Right lobe of liver (tissue), 6 donors: ENCODE results near the gene CPN1. TPM values are rescaled to one million over a fixed set of nuclear protein-coding genes. Genes with fewer than 3 reads are reported as not detected.
A peak's percentile ranks its signal among the peaks of the same experiment; 100 is the strongest.

ENCODE experiments used
- ATAC-seq, 4 donors: fragments of 200-7000 bp; cut with Tn5 transposase; one replicate each; pipeline ENCODE4 v1.9.1; 2020; ENCODE audit warnings: mild to moderate bottlenecking in 4 of 4, moderate library complexity in 4 of 4
- DNase-seq, 3 donors: peaks; one replicate each; pipeline ENCODE4 v3.0.0-alpha.2; 2020
- H3K27ac ChIP-seq, 3 donors: fragments of 200-600 bp; one replicate each; pipeline ENCODE4 v1.8.0; 2022
- H3K27me3 ChIP-seq, 2 donors: fragments of 200-600 bp; one replicate each; pipeline ENCODE4 v1.8.0; 2022
- H3K36me3 ChIP-seq, 4 donors: fragments of 200-600 bp; sonication (generic) in 1 of 4; one replicate each; pipeline versions ENCODE4 v1.5.1 to v1.8.0; 2017 to 2022; ENCODE audit warnings: control low read depth in 1 of 4
- H3K4me1 ChIP-seq, 4 donors: fragments of 200-600 bp; sonication (generic) in 1 of 4; one replicate each; pipeline versions ENCODE4 v1.5.1 to v1.8.0; 2017 to 2022; ENCODE audit warnings: control low read depth in 1 of 4
- H3K4me3 ChIP-seq, 3 donors: fragments of 200-600 bp; one replicate each; pipeline ENCODE4 v1.8.0; 2022
- H3K9me3 ChIP-seq, 4 donors: fragments of 200-600 bp; sonication (generic) in 1 of 4; one replicate each; pipeline versions ENCODE4 v1.5.1 to v1.8.0; 2017 to 2022; ENCODE audit warnings: control low read depth in 1 of 4
- POLR2A ChIP-seq: fragments of 450-650 bp; IDR thresholded peaks from one replicate; pipeline ENCODE4 v1.6.1; 2017; ENCODE audit warnings: antibody characterized with exemption, mild to moderate bottlenecking
- WGBS: methylation state at CpG from one replicate; pipeline ENCODE4 v1.1.6; 2018; ENCODE audit warnings: low coverage, low lambda C conversion rate; ENCODE audit not compliant: insufficient coverage; ENCODE audit errors: missing lambda C conversion rate; 5-methylcytosine and 5-hydroxymethylcytosine counted together
- intact Hi-C, 2 donors: fragments of 100-400 bp; cut with DNase I; formaldehyde crosslinking; loops; one replicate each; pipeline versions ENCODE4 v1.11.2 to v1.14.1; 2022
- total RNA-seq, 6 experiments: library from RNA; depleted of rRNA in 2 of 6; stranded (reverse); fragments of >200 nt in 2 of 6; fragmentation: NEBNext Ultra II Directional in 3 of 6; extraction: Animal tissue kit (Norgen Biotek cat#: 25700) in 3 of 6; gene quantifications; one replicate each; pipeline versions ENCODE4 v1.1.0 to v1.2.4, GENCODE V29; 2016 to 2023
- TF ChIP-seq, protein P1 (sequence below), 4 donors: fragments of 200-600 bp in 3 of 4; fragments of 450-650 bp in 1 of 4; IDR thresholded peaks; one replicate each; pipeline versions ENCODE4 v1.5.1 to v1.8.0; 2016 to 2022; ENCODE audit warnings: antibody characterized with exemption in 4 of 4, mild to moderate bottlenecking in 2 of 4
- donor health status: DM: no; HTN: yes; CAD: no.
- donor health status: DM: no; HTN: no; CAD: no.
- donor health status: DM: no; HTN: no; CAD: no.
- donor health status: DM: no; HTN: yes; CAD: no.
- donor health status: DM: no; HTN: yes; CAD: no.

Gene CPN1
- total RNA-seq, 6 experiments from 2014 or later: 20.7 to 76.6 (median 54.4) TPM

DNA sequence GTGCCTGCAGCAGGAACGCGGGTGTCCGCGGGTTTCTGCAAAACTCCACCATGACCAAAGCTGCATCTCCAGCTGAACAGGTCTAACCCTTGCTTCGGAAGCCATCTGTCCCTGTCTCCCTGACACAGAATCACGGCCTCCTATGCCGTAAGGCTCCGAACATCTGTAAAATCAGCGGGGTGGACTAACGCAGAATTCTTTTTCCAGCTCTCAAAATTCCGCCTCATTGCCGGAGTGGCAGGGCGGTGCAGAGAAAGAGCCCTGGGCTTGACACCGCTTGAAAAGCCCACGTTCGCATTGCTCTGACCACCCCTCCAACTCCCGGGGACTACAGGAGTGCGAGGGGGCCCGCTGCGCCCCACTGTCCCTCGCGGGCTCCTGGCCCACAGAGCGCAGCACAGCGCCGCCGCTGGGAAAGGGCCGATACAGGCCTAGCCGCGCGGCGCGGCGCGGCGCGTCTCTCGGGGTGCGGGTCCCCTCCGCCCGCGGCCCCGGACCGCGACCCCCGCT is 72.3 kb downstream of the CPN1 start:
- intact Hi-C loops: no loop called here
- DNase-seq: peak; percentile 33 to 81 (median 74)

DNA sequence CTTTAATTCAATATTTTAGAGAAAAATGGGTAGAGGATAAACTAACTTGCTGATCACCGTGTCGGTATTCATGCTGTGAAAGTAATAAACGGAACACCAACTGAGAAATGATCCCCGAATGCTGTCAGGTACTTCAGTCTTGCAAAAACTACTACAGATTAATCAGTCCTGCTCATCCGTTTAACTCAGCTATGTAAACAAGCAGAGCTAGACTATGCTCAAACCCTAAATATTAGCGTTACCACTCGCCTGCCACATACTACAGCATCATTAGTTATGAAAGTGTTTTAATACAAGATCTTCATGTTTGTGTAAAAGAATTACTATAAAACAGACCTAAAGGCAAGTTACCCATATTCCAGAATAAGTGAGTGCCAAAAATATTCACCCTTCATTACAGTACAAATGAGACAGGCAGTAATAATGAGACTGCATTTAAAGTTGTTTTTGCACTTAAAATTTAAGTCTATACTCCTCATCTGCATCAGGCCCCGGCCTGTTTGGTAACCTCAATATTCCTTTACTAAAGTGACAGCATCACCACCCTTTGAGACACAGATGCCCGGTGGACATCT is 72.9 kb downstream of the CPN1 start:
- Histone ChIP-seq H3K9me3 (no peaks in the 10 kb centered on the region), H3K36me3 (no peaks in the 10 kb centered on the region), H3K4me1 (peaks cover 0 to 22% (median 11%) of the 10 kb centered on the region in 4 donors), H3K27ac (peak overlapping the region; percentile 58 to 75 (median 73)), H3K4me3 (peak overlapping the region; percentile 70 to 87 (median 79)), H3K27me3 (no peaks in the 10 kb centered on the region)
- no peak for DNase-seq
- ATAC-seq: peak; percentile 21 to 46 (median 32)
- intact Hi-C loops: no loop called here
- no peak for TF ChIP-seq POLR2A
- TF ChIP-seq, protein P1, sequence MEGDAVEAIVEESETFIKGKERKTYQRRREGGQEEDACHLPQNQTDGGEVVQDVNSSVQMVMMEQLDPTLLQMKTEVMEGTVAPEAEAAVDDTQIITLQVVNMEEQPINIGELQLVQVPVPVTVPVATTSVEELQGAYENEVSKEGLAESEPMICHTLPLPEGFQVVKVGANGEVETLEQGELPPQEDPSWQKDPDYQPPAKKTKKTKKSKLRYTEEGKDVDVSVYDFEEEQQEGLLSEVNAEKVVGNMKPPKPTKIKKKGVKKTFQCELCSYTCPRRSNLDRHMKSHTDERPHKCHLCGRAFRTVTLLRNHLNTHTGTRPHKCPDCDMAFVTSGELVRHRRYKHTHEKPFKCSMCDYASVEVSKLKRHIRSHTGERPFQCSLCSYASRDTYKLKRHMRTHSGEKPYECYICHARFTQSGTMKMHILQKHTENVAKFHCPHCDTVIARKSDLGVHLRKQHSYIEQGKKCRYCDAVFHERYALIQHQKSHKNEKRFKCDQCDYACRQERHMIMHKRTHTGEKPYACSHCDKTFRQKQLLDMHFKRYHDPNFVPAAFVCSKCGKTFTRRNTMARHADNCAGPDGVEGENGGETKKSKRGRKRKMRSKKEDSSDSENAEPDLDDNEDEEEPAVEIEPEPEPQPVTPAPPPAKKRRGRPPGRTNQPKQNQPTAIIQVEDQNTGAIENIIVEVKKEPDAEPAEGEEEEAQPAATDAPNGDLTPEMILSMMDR (IDR thresholded peaks at IDR 0.05): no peak
- WGBS: 19% methylated on average over 9 of the region's 9 CpGs

More for the DNA sequence above, 72.3 kb downstream of the CPN1 start:
- ATAC-seq: peak; percentile 74 to 86 (median 80)
- Histone ChIP-seq H3K4me1 (peaks cover 0 to 22% (median 11%) of the 10 kb centered on the region in 4 donors), H3K4me3 (peak overlapping the region; percentile 70 to 87 (median 79)), H3K36me3 (no peaks in the 10 kb centered on the region), H3K9me3 (no peaks in the 10 kb centered on the region), H3K27me3 (no peaks in the 10 kb centered on the region), H3K27ac (peak overlapping the region; percentile 58 to 75 (median 73))
- 0% methylated on average over 3 of the region's 45 CpGs for WGBS
- TF ChIP-seq POLR2A: no peak
- TF ChIP-seq, protein P1 (IDR thresholded peaks at IDR 0.05): peak in 2 of 4 donors; percentile 36 to 38

DNA sequence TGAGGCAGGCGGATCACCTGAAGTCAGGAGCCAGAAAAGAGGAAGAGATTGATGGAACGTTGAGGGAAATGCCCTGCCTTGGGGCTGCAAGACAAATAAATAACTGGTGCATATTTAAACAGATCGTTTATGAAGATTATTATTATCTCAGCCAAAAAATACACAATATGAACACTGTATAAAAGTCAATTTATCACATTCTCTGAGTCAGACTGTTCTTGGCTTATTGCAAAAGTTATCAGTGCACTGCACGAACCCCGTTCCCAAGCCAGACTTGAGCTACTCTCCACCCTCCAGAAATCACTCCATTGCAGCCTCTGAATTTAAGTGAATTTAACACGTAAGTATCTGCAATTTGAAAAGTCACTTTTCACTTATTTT is 73.5 kb downstream of the CPN1 start:
- H3K36me3 ChIP-seq: no peaks in the 10 kb centered on the region
- TF ChIP-seq, protein P1 (IDR thresholded peaks at IDR 0.05): no peak
- TF ChIP-seq POLR2A: no peak
- intact Hi-C loops: no loop called here
- H3K9me3 ChIP-seq: no peaks in the 10 kb centered on the region
- ATAC-seq (no peak), DNase-seq (no peak)
- H3K27ac ChIP-seq: peak overlapping the region in 2 of 3 donors; percentile 73 to 75
- H3K27me3 ChIP-seq: no peaks in the 10 kb centered on the region
- WGBS: 21% methylated on average over 6 of the region's 6 CpGs
- H3K4me1 ChIP-seq: peaks cover 0 to 22% (median 11%) of the 10 kb centered on the region in 4 donors
- H3K4me3 ChIP-seq: peak overlapping the region; percentile 70 to 87 (median 79)

DNA sequence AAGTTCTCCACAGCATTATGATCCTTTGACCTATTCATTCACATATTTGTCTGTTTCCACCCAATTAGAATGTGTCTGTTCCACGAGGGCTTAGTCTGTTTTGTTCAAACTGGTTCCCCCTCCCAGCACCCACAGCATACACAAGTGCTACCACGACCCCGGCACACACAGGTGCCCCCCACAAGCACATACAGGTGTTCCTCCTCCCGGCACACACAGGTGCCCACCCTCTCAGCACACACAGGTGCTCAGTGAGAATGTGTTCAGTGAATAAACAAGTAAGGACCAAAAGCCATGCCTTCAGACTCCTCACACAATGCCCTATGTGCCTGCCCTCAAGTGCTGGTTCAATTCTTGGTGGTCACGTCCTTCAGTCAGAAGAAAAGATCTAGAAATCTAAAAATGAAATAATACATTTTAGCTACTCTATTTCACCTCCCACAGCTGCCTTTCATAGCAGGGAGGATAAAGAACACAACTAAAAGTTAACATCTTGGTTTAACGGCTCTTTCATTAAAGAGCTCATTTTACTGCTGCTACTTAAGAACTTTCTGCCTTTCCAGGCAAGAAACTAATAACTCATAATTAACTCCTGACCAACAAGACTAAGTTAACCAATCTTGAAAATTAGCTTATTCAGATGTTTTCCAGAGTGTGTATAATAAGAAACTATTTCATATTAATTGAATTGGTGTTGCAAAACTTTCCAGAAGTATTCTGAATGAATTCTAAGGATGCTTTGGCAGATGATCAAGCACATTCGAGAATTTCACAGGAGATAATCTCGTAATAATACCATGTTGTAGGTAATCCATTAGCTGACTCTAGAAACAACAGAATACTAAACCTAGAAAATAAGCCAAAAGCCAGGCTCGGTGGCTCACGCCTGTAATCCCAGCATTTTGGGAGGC is 74.2 kb downstream of the CPN1 start:
- H3K9me3 ChIP-seq: no peaks in the 10 kb centered on the region
- peaks cover 0 to 22% (median 11%) of the 10 kb centered on the region in 4 donors for H3K4me1 ChIP-seq
- ATAC-seq (no peak), DNase-seq (no peak)
- intact Hi-C loops: no loop called here
- 55% methylated on average over 10 of the region's 10 CpGs for WGBS
- no peaks in the 10 kb centered on the region for H3K36me3 ChIP-seq
- H3K4me3 ChIP-seq: peak overlapping the region in 1 of 3 donors; percentile 87
- no peak for TF ChIP-seq POLR2A
- TF ChIP-seq, protein P1 (IDR thresholded peaks at IDR 0.05): no peak
- H3K27me3 ChIP-seq: no peaks in the 10 kb centered on the region
- H3K27ac ChIP-seq: peak overlapping the region in 1 of 3 donors; percentile 3
